Fibroblast of skin of right biceps (primary cell): Measurements from ENCODE around the gene PIGQ.

Experiments used
- DNase-seq: peaks from one replicate; pipeline ENCODE4 v3.0.0-alpha.2; 2013

The PIGQ gene

DNA sequence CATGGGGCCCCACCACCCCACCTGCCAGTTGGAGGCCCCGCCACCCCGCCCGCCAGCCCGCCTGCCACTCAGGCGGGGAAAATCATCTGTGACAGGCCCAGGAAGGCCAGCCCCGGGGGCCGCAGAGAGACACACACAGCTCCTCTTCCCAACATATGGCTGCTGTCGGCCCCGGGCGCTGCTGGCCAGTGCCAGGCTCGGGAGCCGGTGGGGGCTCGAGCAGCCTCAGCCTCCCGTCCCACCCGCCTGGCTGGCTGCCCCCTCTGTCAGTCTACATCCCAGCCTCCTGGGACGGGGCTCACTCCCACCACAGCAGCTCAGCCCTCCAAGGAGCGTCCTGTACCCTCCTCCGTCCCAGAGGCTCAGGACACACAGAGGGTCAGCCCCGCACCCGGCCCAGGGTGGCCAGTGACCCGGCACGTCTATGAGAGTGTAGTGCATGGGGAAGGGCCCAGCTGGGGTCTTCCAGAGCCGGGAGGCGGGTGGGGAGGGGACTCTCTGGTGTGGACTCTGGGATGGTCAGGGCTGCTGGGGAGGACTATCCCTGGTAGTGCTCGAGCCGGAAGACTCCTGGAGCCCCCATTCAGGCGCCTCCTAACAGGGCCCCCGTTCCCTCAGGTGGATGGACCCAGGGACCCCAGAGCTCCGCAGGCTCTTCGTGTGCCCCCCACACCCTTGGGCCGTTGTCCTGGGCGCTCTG, 13.1 kb upstream of the PIGQ start:
- no peak for DNase-seq

DNA sequence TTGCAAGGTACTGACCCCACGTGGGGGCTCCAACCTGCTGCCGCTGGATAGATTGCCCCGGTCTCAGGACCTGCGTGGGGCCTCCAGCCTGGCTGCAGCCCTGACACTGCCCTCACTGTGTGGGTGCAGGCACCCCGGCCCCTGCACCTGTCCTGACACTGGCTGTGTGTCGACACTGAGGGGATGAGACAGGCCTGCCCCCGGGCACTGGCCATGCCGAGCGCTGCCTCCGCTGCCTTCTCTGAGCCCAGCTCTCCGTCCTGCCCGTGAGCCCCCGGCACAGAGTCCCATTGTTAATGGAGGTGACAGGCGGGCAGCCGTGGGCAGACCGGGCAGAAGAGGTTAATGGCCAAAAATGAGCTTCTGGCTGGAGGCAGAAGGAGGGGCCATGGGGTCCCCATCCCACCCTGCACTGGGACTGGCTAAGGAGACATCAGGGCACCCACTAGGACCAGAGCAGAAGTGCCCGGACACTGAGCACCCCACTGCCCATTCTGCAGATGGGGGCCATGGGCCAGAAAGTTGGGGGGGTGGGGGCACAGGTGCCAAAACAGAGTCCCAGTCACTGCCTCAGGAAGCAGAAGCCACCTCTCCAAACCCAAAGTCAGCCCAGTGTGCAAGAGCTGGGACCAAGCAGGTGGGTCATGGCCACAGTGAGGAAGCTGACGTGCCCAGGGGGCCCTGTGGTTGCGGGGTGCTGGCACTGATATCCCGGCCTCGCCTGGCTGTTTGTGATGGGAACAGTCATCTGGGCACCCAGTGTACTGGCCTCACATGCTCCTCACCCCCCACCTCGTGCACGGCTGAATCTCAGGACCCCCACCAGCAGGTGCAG, 12.1 kb upstream of the PIGQ start:
- no peak for DNase-seq

DNA sequence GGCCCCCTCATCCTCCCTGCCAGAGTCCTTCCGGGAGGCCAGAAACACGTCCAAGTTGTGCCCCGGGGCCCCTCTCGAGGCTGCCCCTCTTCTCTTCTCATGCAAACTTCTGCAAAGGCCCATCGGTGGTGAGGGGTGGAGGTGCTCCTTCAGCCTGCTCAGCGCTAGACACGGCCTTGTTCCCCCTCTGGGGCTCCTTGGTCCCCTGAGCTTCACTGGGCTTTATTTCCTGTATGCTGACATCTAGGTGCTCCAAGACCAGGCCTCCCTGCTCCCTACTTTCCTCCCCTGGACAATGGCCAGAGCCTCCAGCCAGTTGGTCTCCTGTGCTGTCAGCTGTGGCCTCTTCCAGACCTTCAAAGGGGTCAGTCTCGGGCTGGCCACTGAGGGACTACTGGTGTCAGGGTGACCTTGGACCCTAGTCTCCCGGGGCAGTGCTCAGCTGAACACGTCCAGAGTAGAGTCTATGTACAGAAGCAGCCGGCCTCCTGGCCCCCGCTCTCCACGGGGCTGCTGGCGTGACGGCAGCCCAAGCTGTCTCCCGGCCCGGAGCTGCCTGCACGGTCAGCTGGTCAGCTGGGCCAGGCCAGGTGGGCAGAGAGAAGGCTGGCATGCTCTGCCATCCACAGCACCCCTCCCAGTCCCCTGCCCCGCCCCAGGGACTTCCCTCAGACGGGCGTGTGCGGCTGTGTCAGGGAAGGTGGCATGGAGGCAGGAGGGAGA, 11.3 kb upstream of the PIGQ start:
- DNase-seq = no peak

DNA sequence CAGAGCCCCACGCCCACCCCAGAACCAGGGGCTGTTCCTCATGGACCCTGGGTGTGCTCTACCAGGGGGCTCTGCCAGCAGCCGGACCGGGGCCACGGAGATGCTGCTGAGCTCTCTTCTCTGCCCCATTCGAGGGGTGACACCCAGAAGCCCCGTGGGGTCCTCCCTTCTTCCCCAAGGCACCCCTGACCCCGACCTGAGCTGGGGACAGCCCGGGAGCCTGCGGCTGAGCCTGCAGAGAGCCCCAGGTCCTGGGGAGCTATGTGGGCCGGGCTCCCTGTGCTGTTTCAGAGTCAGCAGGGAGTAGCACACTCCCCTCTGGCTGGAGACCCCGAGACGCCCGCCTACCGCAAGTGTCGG, 10.8 kb upstream of the PIGQ start:
- no peak for DNase-seq

DNA sequence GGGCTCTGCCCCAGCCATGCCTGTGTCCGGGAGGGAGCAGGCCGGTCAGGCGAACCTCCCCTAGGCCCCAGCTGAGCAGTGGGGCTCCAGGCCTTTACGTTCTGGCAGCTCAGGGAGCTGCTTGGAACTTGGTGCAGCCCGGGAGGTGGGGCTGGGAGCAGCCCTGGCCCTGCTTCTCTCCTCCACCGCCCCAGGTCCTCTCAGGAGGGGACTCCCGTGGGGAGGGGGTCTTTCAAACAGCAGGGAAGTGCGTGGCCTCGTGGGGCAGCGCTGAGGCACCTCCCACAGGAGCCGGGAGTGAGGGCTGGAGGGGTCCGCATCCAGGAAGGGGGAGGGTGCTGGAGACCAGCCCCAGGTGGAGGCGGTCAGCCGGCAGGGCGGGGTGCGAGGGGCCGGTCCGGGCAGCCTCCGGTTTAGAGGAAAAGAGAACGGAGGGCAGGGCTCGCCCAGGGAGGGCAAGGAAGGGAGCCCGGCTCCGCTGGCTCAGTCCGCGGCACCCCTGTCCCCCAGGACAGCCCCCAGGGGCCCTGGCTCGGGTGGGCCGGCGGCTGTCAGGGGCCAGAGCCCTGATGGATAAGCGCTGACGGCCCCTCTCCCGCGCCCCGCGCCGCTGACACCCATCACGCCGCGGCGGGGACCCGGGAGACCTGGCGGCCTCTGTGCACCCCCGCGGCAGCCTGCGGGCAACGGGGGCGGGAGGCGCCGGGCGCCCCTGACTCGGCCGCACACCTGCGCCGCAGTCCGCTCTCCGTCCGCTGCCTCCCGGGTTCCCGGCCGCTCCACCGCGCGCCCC, 10.2 kb upstream of the PIGQ start:
- no peak for DNase-seq

DNA sequence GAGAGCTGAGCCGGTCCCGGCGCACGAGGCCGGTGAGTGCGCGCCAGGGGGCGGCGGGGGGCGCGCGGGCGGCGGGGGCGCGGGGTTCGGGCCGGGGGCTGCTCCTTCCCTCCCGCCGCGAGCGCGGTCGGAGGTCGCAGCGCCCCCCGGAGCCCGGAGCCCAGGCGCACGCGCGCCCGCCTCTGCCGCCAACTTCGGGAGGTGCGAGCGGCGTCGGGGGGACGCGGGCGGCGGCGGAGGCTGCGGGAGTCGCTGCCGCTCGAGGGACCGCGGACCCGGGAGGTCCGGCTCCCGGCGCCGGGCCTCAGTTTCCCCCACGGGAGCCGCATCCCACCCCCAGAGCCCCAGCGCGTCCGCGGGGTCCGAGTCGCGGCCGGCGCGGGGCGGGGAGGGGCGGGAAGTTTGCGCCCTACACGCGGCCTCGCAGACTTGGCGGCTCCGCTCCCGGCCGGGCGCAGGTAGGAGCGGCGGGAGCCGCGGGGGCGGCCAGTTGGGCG, 9.5 kb upstream of the PIGQ start, which contains the start of gene PRR35:
TSS of gene PRR35 (plus strand) at position 191 of the 497 bp plus-strand sequence. CDS start 2,901 bp downstream, outside the sequence.
- DNase-seq = no peak

DNA sequence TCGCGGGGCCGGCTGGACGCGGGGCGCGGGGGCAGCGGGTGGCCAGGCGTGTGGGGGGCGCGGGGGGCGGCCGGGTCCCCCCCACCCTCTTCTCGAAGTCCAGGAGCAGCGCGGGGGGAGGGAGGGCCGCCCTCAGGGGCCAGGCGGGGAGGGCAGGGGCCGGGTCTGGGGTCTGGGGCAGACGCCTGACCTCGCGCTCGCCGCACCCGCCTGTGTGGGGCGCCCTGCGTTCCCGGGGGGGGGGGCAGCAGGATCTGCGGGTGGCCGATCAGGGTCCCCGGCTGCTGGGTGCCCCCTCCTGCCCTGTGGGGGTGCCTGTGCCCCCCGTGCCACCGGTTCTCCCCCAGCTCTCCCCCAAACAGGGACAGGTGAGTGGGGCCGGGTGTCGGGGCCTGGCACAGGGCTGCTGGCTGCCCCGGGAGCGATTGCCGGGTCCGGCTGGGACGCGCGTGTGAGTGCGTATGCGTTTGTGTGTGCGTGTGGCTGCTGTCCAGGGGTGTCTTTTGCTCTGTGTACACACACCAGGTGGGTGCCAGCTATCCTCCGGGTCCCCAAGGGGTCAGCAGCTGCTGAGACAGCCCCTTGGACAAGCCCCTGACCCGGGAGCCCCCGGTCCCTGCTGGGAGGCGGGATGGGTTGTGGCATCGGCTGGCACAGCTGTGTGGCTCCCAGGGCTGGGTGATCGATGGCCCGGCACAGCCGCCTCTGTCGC, 8.9 kb upstream of the PIGQ start:
- no peak for DNase-seq

DNA sequence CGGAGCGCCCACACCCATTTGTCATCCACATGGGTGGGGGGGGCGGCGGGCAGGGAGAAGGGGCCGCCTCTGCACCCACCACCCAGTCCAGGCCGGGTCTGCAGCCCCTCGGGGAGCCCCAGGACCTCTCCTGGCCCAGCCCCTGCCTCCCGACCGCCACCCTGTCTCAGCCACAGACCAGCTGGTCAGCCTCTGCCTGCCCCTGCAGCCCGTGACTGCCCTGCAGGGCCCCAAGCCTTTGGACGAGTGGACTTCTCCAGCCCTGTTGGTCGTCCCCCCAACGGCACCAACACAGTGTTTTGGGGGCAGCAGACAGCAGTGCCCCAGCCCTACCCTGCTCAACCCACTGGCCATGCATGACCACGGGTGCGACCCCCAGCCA, 8.4 kb upstream of the PIGQ start:
- DNase-seq = no peak

DNA sequence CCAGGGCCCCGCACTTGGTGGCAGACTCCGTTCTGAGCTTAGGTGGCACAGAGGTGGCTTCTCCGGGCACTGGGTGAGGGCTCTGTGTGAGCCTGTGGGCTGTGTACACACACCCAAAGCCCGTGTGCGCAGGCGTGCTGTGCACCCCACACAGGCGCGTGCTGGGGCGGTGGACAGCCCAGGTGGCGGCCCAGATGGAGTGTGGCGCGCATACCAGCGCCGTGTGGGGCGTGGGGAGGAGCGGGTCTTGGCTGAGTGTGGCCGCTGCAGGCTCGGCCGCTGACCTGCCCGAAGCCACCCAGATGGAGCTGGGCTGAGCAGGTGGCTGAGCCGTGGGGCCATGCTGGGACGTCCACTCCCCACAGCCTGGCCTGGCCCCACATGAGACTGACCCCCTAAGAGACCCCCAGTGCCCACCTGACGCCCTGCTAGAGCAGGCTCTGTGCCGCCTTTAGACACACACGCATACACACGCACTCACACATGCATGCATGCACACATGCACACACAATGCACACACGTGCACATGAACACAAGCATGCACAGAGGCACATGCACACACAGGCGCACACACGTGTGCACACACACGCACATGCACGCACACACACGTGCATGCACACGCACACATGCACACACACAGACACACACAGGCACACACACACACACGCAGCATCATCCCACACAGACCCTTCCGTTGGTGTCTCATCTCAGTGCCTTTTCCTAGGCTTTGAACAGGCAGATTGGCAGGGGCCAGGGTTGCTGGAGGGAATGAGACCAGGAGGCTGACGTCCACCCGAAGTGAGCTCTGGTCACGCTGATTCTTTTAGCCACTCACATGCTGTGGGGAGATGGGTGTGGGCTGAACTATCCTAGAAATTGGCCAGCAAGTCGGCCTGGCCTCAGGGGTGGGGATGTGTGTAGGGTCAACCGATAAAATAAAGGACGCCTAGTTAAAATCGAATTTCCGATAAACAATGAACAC, 7.5 kb upstream of the PIGQ start:
- DNase-seq = no peak

DNA sequence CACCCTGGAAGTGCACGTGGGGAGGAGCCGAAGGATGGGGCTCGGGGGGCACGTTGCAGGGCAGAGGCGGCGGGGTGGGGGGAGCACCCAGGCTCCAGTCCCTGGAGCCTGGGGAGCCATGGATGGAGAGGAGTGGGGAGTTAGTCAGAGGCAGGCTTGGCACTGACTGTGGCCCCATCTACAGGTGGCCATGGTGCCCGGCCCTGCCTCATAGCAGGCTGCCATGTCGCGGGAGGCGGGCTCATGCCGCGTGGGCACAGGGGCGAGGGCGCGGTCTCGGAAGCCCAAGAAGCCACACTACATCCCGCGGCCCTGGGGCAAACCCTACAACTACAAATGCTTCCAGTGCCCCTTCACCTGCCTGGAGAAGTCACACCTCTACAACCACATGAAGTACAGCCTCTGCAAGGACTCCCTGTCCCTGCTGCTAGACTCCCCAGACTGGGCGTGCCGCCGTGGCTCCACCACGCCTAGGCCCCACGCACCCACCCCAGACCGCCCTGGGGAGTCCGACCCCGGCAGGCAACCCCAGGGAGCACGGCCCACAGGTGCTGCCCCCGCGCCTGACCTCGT, 6.6 kb upstream of the PIGQ start:
- no peak for DNase-seq

DNA sequence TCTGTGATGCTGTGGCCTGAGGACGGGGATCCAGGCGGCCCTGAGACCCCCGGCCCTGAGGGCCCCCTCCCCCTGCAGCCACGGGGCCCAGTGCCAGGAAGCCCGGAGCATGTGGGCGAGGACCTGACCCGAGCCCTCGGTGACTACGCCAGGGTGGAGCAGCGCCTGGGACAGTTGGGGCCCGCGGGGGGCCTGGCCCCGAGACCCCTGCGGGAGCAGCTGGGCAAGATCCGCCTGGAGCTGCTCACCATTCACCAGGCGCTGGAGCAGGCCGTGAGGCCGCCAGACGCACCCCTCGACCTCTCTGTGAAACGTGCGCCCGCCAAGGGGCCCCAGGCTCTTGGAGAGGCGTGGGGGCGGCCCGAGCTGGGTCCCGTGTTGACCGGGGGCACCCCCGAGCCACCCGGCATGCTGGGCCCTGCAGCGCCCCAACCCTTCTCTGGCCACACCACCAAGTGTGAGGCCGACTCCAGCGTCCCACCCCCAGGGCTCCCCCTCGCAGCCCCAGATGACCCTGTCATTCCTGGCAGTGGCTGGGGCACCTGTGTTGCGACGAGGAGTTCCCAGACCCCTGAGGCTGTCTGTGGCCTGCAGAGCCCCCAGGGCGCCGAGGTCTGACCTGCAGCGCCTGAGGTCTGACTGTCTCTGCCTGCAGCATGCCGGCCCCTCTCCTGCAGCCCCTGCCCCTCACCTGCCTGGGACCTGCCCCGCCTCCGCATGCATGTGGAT, 4.9 kb upstream of the PIGQ start:
- no peak for DNase-seq

DNA sequence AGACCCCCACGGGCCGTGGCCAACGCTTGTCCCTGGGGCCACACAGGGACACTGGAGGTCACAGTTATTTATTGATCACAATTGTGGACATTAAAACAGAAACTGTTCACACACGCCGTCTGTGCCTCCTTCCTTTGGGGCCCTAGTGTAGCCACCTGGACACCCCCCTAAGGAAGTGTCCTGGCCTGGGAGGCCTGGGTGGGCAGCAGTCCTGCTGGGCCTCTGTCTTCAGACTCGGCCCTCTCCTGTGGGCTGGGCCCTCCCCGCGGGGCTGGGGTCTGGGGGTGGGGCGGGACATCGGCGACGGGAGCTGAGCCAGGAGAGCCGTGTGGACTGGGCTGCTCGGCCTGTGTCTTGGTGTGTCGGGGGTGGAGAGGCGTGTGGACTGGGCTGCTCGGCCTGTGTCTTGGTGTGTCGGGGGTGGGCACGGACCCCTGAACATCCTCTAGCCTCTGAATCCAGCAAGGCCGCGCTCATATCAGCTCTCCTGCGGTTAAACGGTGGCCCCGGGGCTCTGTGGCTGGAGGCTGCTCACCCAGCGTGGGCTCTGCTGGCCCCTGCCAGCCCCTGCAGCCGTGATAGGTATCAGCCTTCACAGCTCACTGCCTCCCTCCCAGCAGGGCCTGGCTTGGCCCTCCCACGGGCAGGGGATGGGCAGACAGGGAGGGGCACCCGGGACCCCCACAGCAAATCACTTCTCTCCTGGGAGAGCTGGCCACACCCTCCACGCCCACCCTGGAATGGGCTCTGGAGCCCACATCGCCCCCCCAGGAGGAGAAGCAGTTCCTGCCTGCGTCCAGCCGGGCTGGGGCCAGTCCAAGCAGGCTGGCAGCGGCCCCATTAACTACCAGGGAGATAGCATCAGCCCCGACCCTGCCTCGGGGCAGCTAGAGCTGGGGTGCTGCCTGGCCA, 4.1 kb upstream of the PIGQ start:
- DNase-seq = no peak

DNA sequence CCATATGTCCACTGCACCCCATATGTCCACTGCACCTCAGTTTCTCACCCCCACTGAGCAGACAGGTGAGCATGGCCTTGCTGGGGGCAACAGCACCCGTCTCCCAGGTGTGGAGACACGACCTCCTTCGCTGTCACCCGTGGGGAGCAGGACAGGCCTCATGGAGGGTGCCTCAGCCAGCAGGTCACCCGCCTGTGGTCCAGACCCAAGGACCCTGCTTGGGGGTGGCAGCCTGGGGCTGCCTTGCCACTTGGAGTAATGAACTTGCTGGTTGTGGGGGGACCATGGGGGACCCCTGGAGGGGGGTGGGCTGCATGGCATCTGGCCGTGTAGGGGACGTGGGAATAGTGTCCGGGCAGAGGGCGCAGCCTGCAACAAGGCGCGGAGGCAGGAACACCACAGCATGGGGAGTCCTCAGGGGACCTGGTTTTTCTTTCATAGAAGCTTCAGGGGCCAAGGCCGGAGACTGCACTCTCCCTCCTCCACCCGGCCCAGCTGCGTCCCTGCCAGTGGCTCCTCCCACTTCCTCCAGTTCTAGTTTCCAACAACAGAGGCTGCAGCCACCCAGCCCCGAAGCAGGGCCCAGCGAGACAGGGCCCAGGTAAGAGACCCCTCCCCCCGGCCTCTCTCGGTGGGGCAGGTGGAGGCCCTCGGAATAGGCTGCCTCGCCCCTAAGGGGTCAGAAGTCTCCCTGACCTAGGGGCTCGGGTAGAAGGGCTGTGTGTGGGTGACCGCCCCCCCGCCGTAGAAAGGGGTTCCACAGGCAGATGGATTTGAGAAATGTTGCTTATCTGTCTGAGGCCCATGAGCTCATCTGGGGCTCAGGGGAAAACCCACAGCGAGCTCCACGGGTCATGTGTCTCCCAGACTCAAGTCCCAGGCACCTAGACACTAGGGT, 3.0 kb upstream of the PIGQ start, which contains the start of gene NHLRC4:
TSS of gene NHLRC4 (plus strand) at position 531 of the 898 bp plus-strand sequence. CDS start 1,043 bp downstream, outside the sequence.
- peak; percentile 27 for DNase-seq

DNA sequence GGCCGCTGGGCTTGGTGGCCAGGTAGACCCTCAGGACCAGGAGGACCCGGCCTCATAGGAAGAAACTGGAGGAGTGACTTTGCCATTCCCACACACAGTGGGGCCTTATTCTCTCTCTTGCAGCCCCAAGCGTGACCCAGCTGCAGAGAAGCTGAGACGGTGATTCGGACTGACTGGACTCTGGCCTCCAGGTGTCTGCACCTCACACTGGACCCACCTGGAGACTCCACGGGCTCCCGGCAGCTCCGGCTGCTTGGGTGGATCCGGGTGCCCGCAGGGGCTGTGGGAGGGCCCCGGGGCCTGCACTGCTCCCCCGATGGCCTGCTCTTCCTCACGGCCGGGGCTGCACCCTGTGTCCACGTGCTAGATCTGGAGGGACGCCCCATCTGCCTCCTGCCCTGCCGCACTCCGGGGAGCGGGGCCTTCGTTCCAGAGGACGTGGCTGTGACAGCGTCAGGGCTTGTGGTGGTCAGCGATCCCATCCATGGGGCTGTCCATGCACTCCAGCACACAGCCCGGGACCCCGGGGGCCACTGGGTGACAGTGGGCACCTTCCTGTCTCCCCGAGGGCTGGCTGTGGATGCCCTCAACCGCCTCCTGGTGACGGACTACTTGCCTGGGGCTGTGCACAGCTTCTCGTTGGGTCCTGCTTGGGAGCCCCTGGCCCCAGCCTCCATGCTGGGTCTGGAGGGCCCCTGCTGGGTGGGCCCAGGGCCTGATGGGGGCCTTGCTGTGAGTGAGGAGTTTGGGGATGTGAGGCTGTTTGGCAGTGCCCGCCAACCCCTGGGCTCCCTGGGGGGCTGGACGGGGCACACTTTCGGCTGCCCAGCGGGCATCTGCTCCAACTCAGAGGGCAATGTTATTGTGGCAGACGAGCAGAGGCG, 2.2 kb upstream of the PIGQ start:
- no peak for DNase-seq

DNA sequence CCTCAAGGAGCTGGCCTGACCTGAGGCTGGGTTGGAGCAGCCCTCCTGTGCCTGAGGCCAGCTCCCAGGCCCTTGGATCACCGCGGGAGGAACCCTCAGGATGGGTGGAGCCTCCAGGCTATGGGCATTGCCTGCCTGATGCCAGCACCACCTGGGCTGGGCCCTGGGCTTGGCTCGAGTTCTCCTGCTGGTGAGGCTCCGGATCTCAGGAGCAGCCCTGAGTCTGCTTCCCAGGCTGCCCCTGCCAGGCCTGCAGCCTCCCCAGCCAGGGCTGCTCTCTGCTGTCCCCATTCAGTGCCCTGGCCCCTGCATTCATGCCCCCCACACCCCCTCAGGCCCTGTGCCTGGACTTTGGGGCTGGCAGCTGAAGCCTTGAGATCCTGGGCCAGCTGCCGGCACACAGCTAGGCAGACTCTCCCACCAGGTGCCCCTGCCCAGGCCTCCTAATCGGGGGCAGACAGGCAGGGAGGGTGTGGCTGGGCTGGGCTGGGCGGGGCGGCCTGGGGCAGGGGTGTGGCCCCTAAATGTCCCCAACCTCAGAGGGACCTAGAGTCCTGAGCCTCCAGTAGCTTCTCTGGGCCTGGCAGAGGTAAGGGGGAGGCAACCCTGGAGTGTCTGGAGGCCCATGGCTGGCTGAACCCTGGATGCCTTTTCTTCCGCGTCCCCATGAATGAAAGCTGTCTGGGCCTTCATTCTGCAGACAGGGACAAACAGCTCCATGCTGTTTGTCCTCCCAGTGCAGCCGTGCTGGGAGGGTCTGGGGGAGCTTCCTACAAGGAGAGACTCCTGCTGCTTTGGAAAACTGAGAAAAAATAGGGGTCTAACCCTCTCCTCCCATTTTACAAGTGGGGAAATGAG, 1.1 kb upstream of the PIGQ start:
- DNase-seq = no peak
